Activated naive CD8-positive, alpha-beta T cell treated with anti-CD3 and anti-CD28 coated beads for 36 hours (primary cell): ENCODE measurements around the gene HMCN2. TPM values are rescaled to one million over a fixed set of nuclear protein-coding genes. Genes with fewer than 3 reads are reported as not detected.
"Not testable (repeated sequence)": the region's sequence is repeated elsewhere in the genome, so short reads cannot be mapped to it uniquely, and the experiment has no call there.

Experiments used
- DNase-seq: peaks from one replicate; pipeline ENCODE4 v3.0.0; 2021
- H3K27ac Mint-ChIP-seq: one replicate; pipeline ENCODE4 v1.8.0; 2022; ENCODE audit warnings: mild to moderate bottlenecking, moderate library complexity, mixed read lengths
- H3K27me3 Mint-ChIP-seq: one replicate; pipeline ENCODE4 v1.8.0; 2022; ENCODE audit warnings: mild to moderate bottlenecking, mixed read lengths
- H3K36me3 Mint-ChIP-seq: one replicate; pipeline ENCODE4 v1.8.0; 2021; ENCODE audit warnings: mild to moderate bottlenecking, mixed read lengths
- H3K4me1 Mint-ChIP-seq: one replicate; pipeline ENCODE4 v1.8.0; 2021; ENCODE audit warnings: mixed read lengths
- H3K4me3 Mint-ChIP-seq: one replicate; pipeline ENCODE4 v1.8.0; 2022; ENCODE audit warnings: mild to moderate bottlenecking, moderate library complexity, mixed read lengths
- H3K9me3 Mint-ChIP-seq: one replicate; pipeline ENCODE4 v1.8.0; 2022; ENCODE audit warnings: mixed read lengths
- total RNA-seq, 2 experiments: library from RNA; stranded (reverse); gene quantifications; one replicate each; pipeline ENCODE4 v1.2.3, GENCODE V29; 2021

Gene HMCN2
- total RNA-seq, 2 experiments from 2014 or later = not detected

- H3K4me1 Mint-ChIP-seq = peaks cover 19% of the 10 kb centered on the region
Observed at GRCh38 chr9:130244548-130245165, 20.9 kb upstream of the HMCN2 start.

GRCh38 chr9:130245474-130245873, 20.1 kb upstream of the HMCN2 start:
- Mint-ChIP-seq H3K4me3 (no peak overlapping the region), H3K27ac (no peak overlapping the region), H3K4me1 (peaks cover 11% of the 10 kb centered on the region), H3K36me3 (no peaks in the 10 kb centered on the region), H3K27me3 (peaks cover 10% of the 10 kb centered on the region), H3K9me3 (no peaks in the 10 kb centered on the region)
- DNase-seq = no peak

More at GRCh38 chr9:130244548-130245165, 20.9 kb upstream of the HMCN2 start:
- no peak for DNase-seq
- Mint-ChIP-seq H3K27me3 (peaks cover 2% of the 10 kb centered on the region), H3K9me3 (no peaks in the 10 kb centered on the region), H3K36me3 (no peaks in the 10 kb centered on the region), H3K4me3 (no peak overlapping the region), H3K27ac (no peak overlapping the region)

- Mint-ChIP-seq H3K27me3 (peaks cover 13% of the 10 kb centered on the region), H3K4me3 (no peak overlapping the region)
- DNase-seq = no peak
Observed at GRCh38 chr9:130246126-130246525, 19.4 kb upstream of the HMCN2 start.

GRCh38 chr9:130254747-130255630, 10.6 kb upstream of the HMCN2 start:
- H3K27ac Mint-ChIP-seq = no peak overlapping the region
- no peak for DNase-seq
- H3K9me3 Mint-ChIP-seq = no peaks in the 10 kb centered on the region
- no peak overlapping the region for H3K4me3 Mint-ChIP-seq
- H3K27me3 Mint-ChIP-seq = peaks cover 17% of the 10 kb centered on the region
- H3K36me3 Mint-ChIP-seq = no peaks in the 10 kb centered on the region
- no peaks in the 10 kb centered on the region for H3K4me1 Mint-ChIP-seq

More at GRCh38 chr9:130246126-130246525, 19.4 kb upstream of the HMCN2 start:
- no peak overlapping the region for H3K27ac Mint-ChIP-seq
- no peaks in the 10 kb centered on the region for H3K36me3 Mint-ChIP-seq
- H3K4me1 Mint-ChIP-seq = peaks cover 6% of the 10 kb centered on the region
- no peaks in the 10 kb centered on the region for H3K9me3 Mint-ChIP-seq

- Mint-ChIP-seq H3K27ac (no peak overlapping the region), H3K9me3 (no peaks in the 10 kb centered on the region), H3K27me3 (peaks cover 13% of the 10 kb centered on the region), H3K4me3 (no peak overlapping the region), H3K36me3 (no peaks in the 10 kb centered on the region), H3K4me1 (no peaks in the 10 kb centered on the region)
- no peak for DNase-seq
Observed at GRCh38 chr9:130255631-130256134, 9.9 kb upstream of the HMCN2 start.

- Mint-ChIP-seq H3K4me1 (no peaks in the 10 kb centered on the region), H3K27me3 (peaks cover 13% of the 10 kb centered on the region), H3K36me3 (no peaks in the 10 kb centered on the region), H3K9me3 (no peaks in the 10 kb centered on the region), H3K27ac (no peak overlapping the region), H3K4me3 (no peak overlapping the region)
- no peak for DNase-seq
Observed at GRCh38 chr9:130256644-130257043, 8.9 kb upstream of the HMCN2 start.

- DNase-seq, H3K4me1 Mint-ChIP-seq, H3K4me3 Mint-ChIP-seq, H3K27ac Mint-ChIP-seq, H3K36me3 Mint-ChIP-seq, H3K9me3 Mint-ChIP-seq: not testable (repeated sequence)
- peaks cover 21% of the 10 kb centered on the region for H3K27me3 Mint-ChIP-seq
Observed at GRCh38 chr9:130258137-130258536, 7.4 kb upstream of the HMCN2 start.

- no peak overlapping the region for H3K27ac Mint-ChIP-seq
- no peaks in the 10 kb centered on the region for H3K36me3 Mint-ChIP-seq
- H3K9me3 Mint-ChIP-seq = no peaks in the 10 kb centered on the region
- no peak overlapping the region for H3K4me3 Mint-ChIP-seq
- no peak for DNase-seq
- H3K4me1 Mint-ChIP-seq = no peaks in the 10 kb centered on the region
- peaks cover 30% of the 10 kb centered on the region for H3K27me3 Mint-ChIP-seq
Observed at GRCh38 chr9:130259044-130259443, 6.5 kb upstream of the HMCN2 start.

- Mint-ChIP-seq H3K4me1 (no peaks in the 10 kb centered on the region), H3K27ac (no peak overlapping the region), H3K9me3 (no peaks in the 10 kb centered on the region), H3K4me3 (no peak overlapping the region), H3K27me3 (peaks cover 49% of the 10 kb centered on the region), H3K36me3 (no peaks in the 10 kb centered on the region)
- DNase-seq = no peak
Observed at GRCh38 chr9:130260816-130261765, 4.5 kb upstream of the HMCN2 start.

- H3K4me1 Mint-ChIP-seq = no peaks in the 10 kb centered on the region
- no peak overlapping the region for H3K4me3 Mint-ChIP-seq
- H3K9me3 Mint-ChIP-seq = no peaks in the 10 kb centered on the region
- no peaks in the 10 kb centered on the region for H3K36me3 Mint-ChIP-seq
- H3K27me3 Mint-ChIP-seq = peaks cover 60% of the 10 kb centered on the region
- no peak for DNase-seq
- H3K27ac Mint-ChIP-seq = no peak overlapping the region
Observed at GRCh38 chr9:130262061-130262745, 3.4 kb upstream of the HMCN2 start.

- no peaks in the 10 kb centered on the region for H3K4me1 Mint-ChIP-seq
- DNase-seq = no peak
Observed at GRCh38 chr9:130262771-130263170, 2.8 kb upstream of the HMCN2 start.

GRCh38 chr9:130263601-130264413, 1.8 kb upstream of the HMCN2 start:
- Mint-ChIP-seq H3K4me3 (no peak overlapping the region), H3K36me3 (no peaks in the 10 kb centered on the region), H3K4me1 (no peaks in the 10 kb centered on the region), H3K27ac (no peak overlapping the region), H3K9me3 (no peaks in the 10 kb centered on the region), H3K27me3 (peaks cover 72% of the 10 kb centered on the region)
- DNase-seq = no peak

More at GRCh38 chr9:130262771-130263170, 2.8 kb upstream of the HMCN2 start:
- Mint-ChIP-seq H3K36me3 (no peaks in the 10 kb centered on the region), H3K27ac (no peak overlapping the region), H3K27me3 (peaks cover 66% of the 10 kb centered on the region), H3K9me3 (no peaks in the 10 kb centered on the region), H3K4me3 (no peak overlapping the region)

GRCh38 chr9:130264414-130265350, 878 bp upstream of the HMCN2 start:
- no peak overlapping the region for H3K27ac Mint-ChIP-seq
- no peaks in the 10 kb centered on the region for H3K4me1 Mint-ChIP-seq
- no peak for DNase-seq
- H3K36me3 Mint-ChIP-seq = no peaks in the 10 kb centered on the region
- peaks cover 75% of the 10 kb centered on the region for H3K27me3 Mint-ChIP-seq
- H3K9me3 Mint-ChIP-seq = no peaks in the 10 kb centered on the region
- no peak overlapping the region for H3K4me3 Mint-ChIP-seq
